Neural progenitor cell (in vitro differentiated cells): ENCODE measurements around the gene OGN. TPM values are rescaled to one million over a fixed set of nuclear protein-coding genes. Genes with fewer than 3 reads are reported as not detected.

ENCODE experiments used
- DNase-seq: peaks from one replicate; pipeline ENCODE4 v3.0.0-alpha.2; 2016; ENCODE audit warnings: low spot score
- H2AFZ ChIP-seq: fragments of 200-600 bp; sonication (generic); replicated peaks from 2 replicates; pipeline ENCODE4 v1.6.1; 2016; ENCODE audit warnings: antibody characterized with exemption
- H3F3A ChIP-seq: fragments of 200-600 bp; sonication (generic); 2 replicates; pipeline ENCODE4 v1.6.1; 2016; ENCODE audit warnings: antibody characterized with exemption, low read depth
- H3K27ac ChIP-seq: fragments of 200-600 bp; sonication (generic); 2 replicates; pipeline ENCODE4 v1.5.1; 2016; ENCODE audit warnings: mild to moderate bottlenecking
- H3K27me3 ChIP-seq: fragments of 200-600 bp; sonication (generic); 2 replicates; pipeline ENCODE4 v1.6.1; 2016; ENCODE audit warnings: mild to moderate bottlenecking, moderate library complexity
- H3K36me3 ChIP-seq: fragments of 200-600 bp; sonication (generic); 2 replicates; pipeline ENCODE4 v1.5.1; 2016
- H3K4me1 ChIP-seq: fragments of 200-600 bp; sonication (generic); 2 replicates; pipeline ENCODE4 v1.6.1; 2016; ENCODE audit warnings: mixed run types
- H3K4me2 ChIP-seq: fragments of 200-600 bp; sonication (generic); 2 replicates; pipeline ENCODE4 v1.6.1; 2016
- H3K4me3 ChIP-seq: fragments of 200-600 bp; sonication (generic); 2 replicates; pipeline ENCODE4 v1.5.1; 2016
- H3K79me2 ChIP-seq: fragments of 200-600 bp; sonication (generic); 2 replicates; pipeline ENCODE4 v1.6.1; 2016; ENCODE audit warnings: low read depth
- H3K9ac ChIP-seq: fragments of 200-600 bp; sonication (generic); 2 replicates; pipeline ENCODE4 v1.6.1; 2016
- H3K9me3 ChIP-seq: fragments of 200-600 bp; sonication (generic); 2 replicates; pipeline ENCODE4 v1.5.1; 2016; ENCODE audit warnings: low read depth
- H4K20me1 ChIP-seq: fragments of 200-600 bp; sonication (generic); 2 replicates; pipeline ENCODE4 v1.6.1; 2016; ENCODE audit warnings: low read depth
- H3K27ac Mint-ChIP-seq: 3 replicates; pipeline ENCODE4 v1.8.0; 2021; ENCODE audit warnings: mixed read lengths
- H3K27me3 Mint-ChIP-seq: 2 replicates; pipeline ENCODE4 v1.8.0; 2022; ENCODE audit warnings: low read depth, mild to moderate bottlenecking, inconsistent platforms, moderate library complexity, mixed read lengths; ENCODE audit not compliant: insufficient read depth
- H3K36me3 Mint-ChIP-seq: 3 replicates; pipeline ENCODE4 v1.8.0; 2021; ENCODE audit warnings: mixed read lengths
- H3K4me1 Mint-ChIP-seq: 3 replicates; pipeline ENCODE4 v1.8.0; 2021; ENCODE audit warnings: mixed read lengths
- H3K4me3 Mint-ChIP-seq: 3 replicates; pipeline ENCODE4 v1.8.0; 2021; ENCODE audit warnings: mild to moderate bottlenecking, moderate library complexity, mixed read lengths
- H3K9me3 Mint-ChIP-seq: 3 replicates; pipeline ENCODE4 v1.8.0; 2020; ENCODE audit warnings: mixed read lengths
- CTCF ChIP-seq: fragments of 200-600 bp; sonication (generic); IDR thresholded peaks from 2 replicates; pipeline ENCODE4 v1.5.1; 2017; ENCODE audit warnings: antibody characterized with exemption, mild to moderate bottlenecking
- EZH2 ChIP-seq: fragments of 200-600 bp; sonication (generic); IDR thresholded peaks from 2 replicates; pipeline ENCODE4 v1.6.1; 2017; ENCODE audit warnings: antibody characterized with exemption, mild to moderate bottlenecking, moderate library complexity
- EZH2phosphoT487 ChIP-seq: fragments of 200-600 bp; sonication (generic); IDR thresholded peaks from 2 replicates; pipeline ENCODE4 v1.6.1; 2017; ENCODE audit warnings: antibody characterized with exemption
- total RNA-seq: library from RNA; depleted of rRNA; stranded (reverse); fragments of >200 nt; gene quantifications from 2 replicates; pipeline ENCODE4 v1.2.3, GENCODE V29; 2015; ENCODE audit warnings: low replicate concordance

OGN gene
- total RNA-seq, 1 donor from 2014 or later = not detected

DNA sequence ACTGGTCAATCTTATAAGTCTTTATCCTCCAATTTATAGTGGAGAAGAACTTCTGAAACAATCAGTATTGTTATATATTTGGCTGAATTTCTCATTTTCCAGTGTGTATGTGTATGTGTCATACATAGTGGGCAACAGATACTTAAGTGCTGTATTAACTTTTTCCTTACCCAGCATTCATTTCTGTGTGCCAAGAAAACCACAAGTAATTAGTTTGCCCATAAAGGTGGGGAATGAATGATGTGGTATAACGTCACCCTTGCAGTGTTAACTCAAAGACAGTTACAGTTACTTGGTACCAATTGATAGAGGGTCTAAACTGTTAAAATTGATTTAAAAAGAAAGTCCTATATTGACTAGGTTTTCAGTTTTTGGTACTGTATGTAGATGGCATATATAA is 2.0 kb downstream of the OGN start:
- Mint-ChIP-seq H3K4me1 (peaks cover 3% of the 10 kb centered on the region), H3K36me3 (no peaks in the 10 kb centered on the region), H3K4me3 (no peak overlapping the region), H3K27ac (no peak overlapping the region), H3K27me3 (no peaks in the 10 kb centered on the region), H3K9me3 (no peaks in the 10 kb centered on the region)
- no peak for DNase-seq
- TF ChIP-seq CTCF = no peak
- no peak for TF ChIP-seq EZH2phosphoT487
- no peak for TF ChIP-seq EZH2
- no peaks in the 10 kb centered on the region for H3K4me1 ChIP-seq
- no peak overlapping the region for H3K4me2 ChIP-seq
- H3K4me3 ChIP-seq = no peak overlapping the region
- H3K27ac ChIP-seq = no peak overlapping the region
- H4K20me1 ChIP-seq = no peaks in the 10 kb centered on the region
- no peak overlapping the region for H2AFZ ChIP-seq
- no peak overlapping the region for H3K9ac ChIP-seq
- no peaks in the 10 kb centered on the region for H3F3A ChIP-seq
- H3K36me3 ChIP-seq = no peaks in the 10 kb centered on the region
- H3K9me3 ChIP-seq = no peaks in the 10 kb centered on the region
- no peaks in the 10 kb centered on the region for H3K79me2 ChIP-seq
- no peaks in the 10 kb centered on the region for H3K27me3 ChIP-seq

DNA sequence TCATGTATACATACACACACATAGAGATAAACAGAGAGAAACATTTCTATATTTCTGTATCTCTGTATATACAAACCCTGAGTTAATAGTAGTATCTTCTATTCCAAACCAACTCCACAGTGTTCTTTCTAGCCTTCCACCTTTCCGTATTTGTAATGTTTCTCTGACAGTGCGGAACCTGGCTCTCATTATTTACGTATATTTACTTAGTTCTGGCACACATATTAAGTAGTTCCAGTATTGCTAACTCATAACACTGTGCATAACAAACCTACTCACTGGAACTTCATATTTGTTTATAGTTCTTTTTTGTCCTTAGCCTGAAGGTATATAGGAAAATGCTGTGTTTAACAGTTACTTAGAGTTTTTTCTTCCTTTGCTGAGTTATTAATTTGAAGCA is 6.5 kb downstream of the OGN start:
- no peak overlapping the region for H3K9ac ChIP-seq
- H3K27ac ChIP-seq = no peak overlapping the region
- no peaks in the 10 kb centered on the region for H3K9me3 ChIP-seq
- H4K20me1 ChIP-seq = no peaks in the 10 kb centered on the region
- H3F3A ChIP-seq = no peaks in the 10 kb centered on the region
- no peak overlapping the region for H3K4me3 Mint-ChIP-seq
- H3K36me3 ChIP-seq = no peaks in the 10 kb centered on the region
- DNase-seq = no peak
- H3K36me3 Mint-ChIP-seq = no peaks in the 10 kb centered on the region
- no peak for TF ChIP-seq EZH2phosphoT487
- no peak for TF ChIP-seq CTCF
- TF ChIP-seq EZH2 = no peak
- no peaks in the 10 kb centered on the region for H3K9me3 Mint-ChIP-seq
- no peaks in the 10 kb centered on the region for H3K27me3 ChIP-seq
- H3K4me2 ChIP-seq = no peak overlapping the region
- H3K27ac Mint-ChIP-seq = no peak overlapping the region
- no peaks in the 10 kb centered on the region for H3K4me1 ChIP-seq
- no peak overlapping the region for H2AFZ ChIP-seq
- no peak overlapping the region for H3K4me3 ChIP-seq
- H3K27me3 Mint-ChIP-seq = no peaks in the 10 kb centered on the region
- H3K79me2 ChIP-seq = no peaks in the 10 kb centered on the region
- H3K4me1 Mint-ChIP-seq = no peaks in the 10 kb centered on the region

DNA sequence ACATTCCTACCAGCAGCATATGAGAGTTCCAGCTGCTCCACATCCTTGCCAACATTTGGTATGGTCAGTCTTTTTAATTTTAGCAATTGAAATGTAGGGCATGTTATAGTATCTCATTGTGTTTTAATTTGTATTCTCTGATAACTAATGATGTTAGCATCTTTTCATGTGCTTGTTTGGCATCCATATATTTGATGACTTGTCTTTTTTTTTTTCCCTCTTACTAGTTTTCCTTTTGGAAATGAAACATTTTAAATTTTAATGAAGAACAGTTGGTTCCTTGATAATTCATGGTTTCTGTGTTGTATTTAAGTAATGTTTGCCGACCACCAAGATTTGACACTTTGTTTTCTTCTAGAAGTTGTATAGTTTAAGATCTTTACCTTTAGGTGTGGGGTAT is 8.8 kb downstream of the OGN start:
- H3K4me2 ChIP-seq = no peak overlapping the region
- no peak overlapping the region for H3K4me3 Mint-ChIP-seq
- H3K9me3 ChIP-seq = no peaks in the 10 kb centered on the region
- H3K9me3 Mint-ChIP-seq = no peaks in the 10 kb centered on the region
- no peaks in the 10 kb centered on the region for H3K36me3 Mint-ChIP-seq
- no peak for TF ChIP-seq EZH2
- no peak for TF ChIP-seq CTCF
- TF ChIP-seq EZH2phosphoT487 = no peak
- H3K9ac ChIP-seq = no peak overlapping the region
- no peak overlapping the region for H3K27ac ChIP-seq
- H3K36me3 ChIP-seq = no peaks in the 10 kb centered on the region
- no peak for DNase-seq
- no peak overlapping the region for H3K27ac Mint-ChIP-seq
- H3K79me2 ChIP-seq = no peaks in the 10 kb centered on the region
- H3K27me3 ChIP-seq = no peaks in the 10 kb centered on the region
- H3K27me3 Mint-ChIP-seq = no peaks in the 10 kb centered on the region
- no peak overlapping the region for H2AFZ ChIP-seq
- H3K4me1 ChIP-seq = no peaks in the 10 kb centered on the region
- H3K4me3 ChIP-seq = no peak overlapping the region
- H3K4me1 Mint-ChIP-seq = no peaks in the 10 kb centered on the region
- H4K20me1 ChIP-seq = no peaks in the 10 kb centered on the region
- no peaks in the 10 kb centered on the region for H3F3A ChIP-seq

DNA sequence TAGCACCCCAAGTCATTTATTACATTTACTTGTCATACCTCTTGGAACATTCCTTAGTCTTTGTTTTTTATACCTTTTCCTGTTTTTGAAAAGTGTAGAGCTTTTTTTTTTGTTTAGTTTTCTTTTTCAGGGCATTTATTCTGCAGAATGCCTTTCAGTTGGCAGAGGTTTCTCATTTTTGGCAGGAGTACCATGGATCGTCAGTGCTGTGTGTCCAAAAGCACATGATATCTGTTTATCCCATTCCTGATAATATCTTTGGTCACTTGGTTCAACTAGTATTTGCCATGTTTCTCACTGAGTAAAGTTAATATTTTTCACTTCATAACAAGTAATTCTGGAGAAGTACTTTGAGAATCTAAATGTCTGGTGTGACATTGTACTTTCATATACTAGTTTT is 10.7 kb downstream of the OGN start:
- Histone ChIP-seq H3K4me1 (no peaks in the 10 kb centered on the region), H3K27me3 (no peaks in the 10 kb centered on the region), H3K27ac (no peak overlapping the region), H3K9me3 (no peaks in the 10 kb centered on the region), H2AFZ (no peak overlapping the region), H3K79me2 (no peaks in the 10 kb centered on the region), H3K36me3 (no peaks in the 10 kb centered on the region), H3F3A (no peaks in the 10 kb centered on the region), H4K20me1 (no peaks in the 10 kb centered on the region), H3K4me3 (no peak overlapping the region), H3K4me2 (no peak overlapping the region), H3K9ac (no peak overlapping the region)
- Mint-ChIP-seq H3K36me3 (no peaks in the 10 kb centered on the region), H3K27ac (no peak overlapping the region), H3K9me3 (no peaks in the 10 kb centered on the region), H3K4me1 (no peaks in the 10 kb centered on the region), H3K27me3 (no peaks in the 10 kb centered on the region), H3K4me3 (no peak overlapping the region)
- TF ChIP-seq EZH2phosphoT487 (no peak), EZH2 (no peak), CTCF (no peak)
- no peak for DNase-seq
